OCI-LY7 (cell line): ENCODE measurements around the gene GOLPH3.

Experiments used
- EZH2phosphoT487 ChIP-seq: fragments of 200-600 bp; sonication (generic); IDR thresholded peaks from 2 replicates; pipeline ENCODE4 v1.6.1; 2018; ENCODE audit warnings: low read depth, borderline replicate concordance, mild to moderate bottlenecking, mixed run types, antibody characterized with exemption, low read length, moderate library complexity, mixed read lengths
- TF ChIP-seq, protein P1 (sequence below): fragments of 200-600 bp; sonication (generic); conservative IDR thresholded peaks from 2 replicates; pipeline ENCODE4 v1.5.1; 2014; ENCODE audit warnings: mild to moderate bottlenecking, antibody characterized with exemption, low read length, moderate library complexity, mixed read lengths

DNA sequence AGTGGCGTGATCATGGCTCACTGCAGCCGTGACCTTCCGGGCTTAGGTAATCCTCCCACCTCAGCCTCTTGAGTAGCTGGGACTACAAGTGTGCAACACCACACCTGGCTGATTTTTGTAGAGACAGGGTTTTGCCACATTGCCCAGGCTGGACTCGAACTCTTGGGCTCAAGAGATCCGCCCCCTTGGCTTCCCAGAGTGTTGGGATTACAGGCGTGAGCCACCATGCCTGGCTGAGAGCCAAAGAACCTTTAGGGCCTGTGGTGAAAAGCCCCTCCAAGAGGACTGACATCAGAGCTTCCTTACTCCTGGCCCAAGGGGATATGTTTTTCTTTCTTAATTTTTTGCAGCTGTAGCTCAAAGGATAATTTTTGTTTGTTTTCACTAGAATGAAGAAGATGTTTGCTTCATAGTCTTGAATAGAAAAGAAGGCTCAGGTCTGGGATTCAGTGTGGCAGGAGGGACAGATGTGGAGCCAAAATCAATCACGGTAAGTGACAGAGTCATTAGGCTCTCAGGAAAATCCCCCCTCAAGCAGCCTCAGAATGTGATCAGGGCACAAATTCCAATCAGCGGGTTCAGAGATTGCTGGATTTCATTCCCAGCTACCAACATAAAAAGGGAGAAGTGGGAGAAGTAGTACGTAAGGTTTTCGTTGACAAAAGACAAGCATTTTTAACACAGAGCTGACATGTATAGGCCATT lies 77.1 kb downstream of the GOLPH3 start:
- TF ChIP-seq, protein P1, sequence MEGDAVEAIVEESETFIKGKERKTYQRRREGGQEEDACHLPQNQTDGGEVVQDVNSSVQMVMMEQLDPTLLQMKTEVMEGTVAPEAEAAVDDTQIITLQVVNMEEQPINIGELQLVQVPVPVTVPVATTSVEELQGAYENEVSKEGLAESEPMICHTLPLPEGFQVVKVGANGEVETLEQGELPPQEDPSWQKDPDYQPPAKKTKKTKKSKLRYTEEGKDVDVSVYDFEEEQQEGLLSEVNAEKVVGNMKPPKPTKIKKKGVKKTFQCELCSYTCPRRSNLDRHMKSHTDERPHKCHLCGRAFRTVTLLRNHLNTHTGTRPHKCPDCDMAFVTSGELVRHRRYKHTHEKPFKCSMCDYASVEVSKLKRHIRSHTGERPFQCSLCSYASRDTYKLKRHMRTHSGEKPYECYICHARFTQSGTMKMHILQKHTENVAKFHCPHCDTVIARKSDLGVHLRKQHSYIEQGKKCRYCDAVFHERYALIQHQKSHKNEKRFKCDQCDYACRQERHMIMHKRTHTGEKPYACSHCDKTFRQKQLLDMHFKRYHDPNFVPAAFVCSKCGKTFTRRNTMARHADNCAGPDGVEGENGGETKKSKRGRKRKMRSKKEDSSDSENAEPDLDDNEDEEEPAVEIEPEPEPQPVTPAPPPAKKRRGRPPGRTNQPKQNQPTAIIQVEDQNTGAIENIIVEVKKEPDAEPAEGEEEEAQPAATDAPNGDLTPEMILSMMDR: no peak
- TF ChIP-seq EZH2phosphoT487: no peak
